SJSA1 (cell line): Measurements from ENCODE around the gene NRF1. TPM values are rescaled to one million over a fixed set of nuclear protein-coding genes. Genes with fewer than 3 reads are reported as not detected.

Experiments used
- DNase-seq, 2 experiments: peaks; one replicate each; pipeline ENCODE4 v3.0.0-alpha.2; 2015 to 2020; ENCODE audit warnings: low spot score in 2 of 2, low read depth in 1 of 2
- H3K27ac ChIP-seq: fragments of 250-450 bp; sonication (Bioruptor Pico); 2 replicates; pipeline ENCODE4 v1.5.1; 2020; ENCODE audit warnings: mild to moderate bottlenecking, moderate library complexity
- H3K27me3 ChIP-seq: fragments of 250-450 bp; sonication (Bioruptor Pico); replicated peaks from 2 replicates; pipeline ENCODE4 v1.5.1; 2020; ENCODE audit warnings: mild to moderate bottlenecking, moderate library complexity
- H3K36me3 ChIP-seq: fragments of 250-450 bp; sonication (Bioruptor Pico); 2 replicates; pipeline ENCODE4 v1.5.1; 2020; ENCODE audit warnings: mild to moderate bottlenecking
- H3K4me1 ChIP-seq: fragments of 250-450 bp; sonication (Bioruptor Pico); replicated peaks from 2 replicates; pipeline ENCODE4 v1.6.1; 2021; ENCODE audit warnings: mild to moderate bottlenecking
- H3K4me3 ChIP-seq: fragments of 250-450 bp; sonication (Bioruptor Pico); 2 replicates; pipeline ENCODE4 v1.5.1; 2020; ENCODE audit warnings: mild to moderate bottlenecking
- H3K9me3 ChIP-seq: fragments of 250-450 bp; sonication (Bioruptor Pico); replicated peaks from 2 replicates; pipeline ENCODE4 v1.5.1; 2020; ENCODE audit warnings: mild to moderate bottlenecking
- total RNA-seq: library from RNA; depleted of rRNA; stranded (reverse); fragments of >200 nt; shearing (Covaris generic); gene quantifications from 2 replicates; pipeline ENCODE4 v1.2.3, GENCODE V29; 2014; rRNA removed

NRF1 gene
- total RNA-seq, 1 experiment from 2014 or later, result 20.9 TPM

DNA sequence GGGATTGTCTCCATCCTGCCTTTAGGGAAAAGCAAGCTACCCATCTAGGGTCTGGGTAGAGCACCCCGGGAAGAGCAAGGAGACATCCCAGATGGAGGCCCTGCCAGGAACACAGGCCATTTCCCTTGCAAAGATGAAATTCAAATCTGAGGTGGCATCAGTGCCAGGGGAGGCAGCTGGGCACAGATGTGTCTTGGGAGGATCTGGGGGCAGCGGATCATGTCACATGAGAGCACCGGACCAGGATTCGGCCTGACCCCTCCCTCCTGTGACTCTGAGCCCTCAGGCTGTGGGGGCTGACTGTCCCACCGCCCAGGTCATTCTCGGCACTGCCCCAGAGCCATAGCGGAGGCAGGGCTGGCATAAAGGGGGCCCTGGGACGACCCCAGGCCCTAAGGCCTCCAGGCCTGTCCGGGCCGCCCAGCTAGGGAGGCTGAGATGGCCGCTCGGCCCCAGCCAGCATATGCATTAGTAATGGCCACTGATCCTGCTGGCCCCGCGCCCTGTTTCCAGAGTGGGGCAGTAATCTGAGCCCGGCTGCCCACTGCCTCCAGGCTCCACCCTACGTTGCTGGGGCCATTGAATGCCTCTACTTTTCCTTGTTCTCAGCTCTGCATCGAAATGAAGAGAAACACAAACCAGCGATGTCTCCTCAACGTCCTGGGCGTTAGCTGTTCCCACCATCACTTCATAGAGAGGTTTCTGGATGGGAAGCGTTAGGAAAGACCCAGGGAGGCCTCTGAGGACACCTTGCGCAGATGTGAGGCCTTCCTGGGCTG is 192.8 kb downstream of the NRF1 start:
- DNase-seq, result no peak

GRCh38 chr7:129804890-129805719 is 193.6 kb downstream of the NRF1 start:
- H3K36me3 ChIP-seq, result no peaks in the 10 kb centered on the region
- no peak overlapping the region for H3K4me3 ChIP-seq
- no peak overlapping the region for H3K27ac ChIP-seq
- H3K4me1 ChIP-seq, result no peaks in the 10 kb centered on the region
- DNase-seq, result no peak
- no peaks in the 10 kb centered on the region for H3K27me3 ChIP-seq
- no peaks in the 10 kb centered on the region for H3K9me3 ChIP-seq

More for the DNA sequence above, 192.8 kb downstream of the NRF1 start:
- Histone ChIP-seq H3K27me3 (no peaks in the 10 kb centered on the region), H3K27ac (no peak overlapping the region), H3K4me3 (no peak overlapping the region), H3K9me3 (no peaks in the 10 kb centered on the region), H3K4me1 (no peaks in the 10 kb centered on the region), H3K36me3 (no peaks in the 10 kb centered on the region)

Other genes with a start within 250 kb of the NRF1 start
- gene STRIP2, start 177.3 kb upstream of the NRF1 start, total RNA-seq, result 7.0 and 7.5 TPM in 2 replicates
- gene SMKR1, start 109.2 kb upstream of the NRF1 start, total RNA-seq, result 1.7 TPM in 1 of 2 replicates, not detected in the other